HepG2 (cell line): ENCODE results near the gene TRPV4. TPM values are rescaled to one million over a fixed set of nuclear protein-coding genes. Genes with fewer than 3 reads are reported as not detected.

Experiments
- AGO2 ChIP-seq: fragments of 200-400 bp; formaldehyde crosslinking; optimal IDR thresholded peaks from 2 replicates; pipeline ENCODE3; 2017; ENCODE audit warnings: mild to moderate bottlenecking, low read depth, low read length, moderate library complexity
- ASH2L ChIP-seq: fragments of 300-600, 200-600 bp; sonication (generic); IDR thresholded peaks from 2 replicates; pipeline ENCODE4 v1.7.0; 2017; ENCODE audit warnings: low read depth, mild to moderate bottlenecking, moderate library complexity, mixed read lengths, low read length; ENCODE audit not compliant: insufficient read length
- CERS6 ChIP-seq: sonication (generic); formaldehyde crosslinking; IDR thresholded peaks from 2 replicates; pipeline ENCODE4 v1.5.0; 2020; ENCODE audit warnings: missing genetic modification reagents
- CHD4 ChIP-seq: fragments of 200-600 bp; sonication (generic); IDR thresholded peaks from 2 replicates; pipeline ENCODE4 v1.7.0; 2017; ENCODE audit warnings: mild to moderate bottlenecking, low read length, borderline replicate concordance
- DDIT3 ChIP-seq: sonication (generic); formaldehyde crosslinking; IDR thresholded peaks from 2 replicates; pipeline ENCODE4 v1.4.0; 2020; ENCODE audit warnings: mild to moderate bottlenecking, missing genetic modification reagents
- GFI1 ChIP-seq: sonication (generic); formaldehyde crosslinking; IDR thresholded peaks from 2 replicates; pipeline ENCODE4 v1.5.0; 2020; ENCODE audit warnings: missing genetic modification reagents, mild to moderate bottlenecking, borderline replicate concordance
- KAT7 ChIP-seq: IDR thresholded peaks from 2 replicates; pipeline ENCODE4 v1.6.1; 2018; ENCODE audit warnings: borderline replicate concordance, missing compliant biosample characterization
- KIAA2018 ChIP-seq: sonication (generic); formaldehyde crosslinking; IDR thresholded peaks from 2 replicates; pipeline ENCODE4 v1.5.0; 2020; ENCODE audit warnings: mild to moderate bottlenecking, missing genetic modification reagents, borderline replicate concordance
- NFIB ChIP-seq: sonication (generic); formaldehyde crosslinking; IDR thresholded peaks from 2 replicates; pipeline ENCODE4 v1.9.0; 2021; ENCODE audit warnings: missing genetic modification reagents, mild to moderate bottlenecking, borderline replicate concordance
- PITX1 ChIP-seq: sonication (generic); formaldehyde crosslinking; IDR thresholded peaks from 2 replicates; pipeline ENCODE4 v1.5.1; 2020; ENCODE audit warnings: mild to moderate bottlenecking, missing genetic modification reagents
- PLSCR1 ChIP-seq: sonication (generic); formaldehyde crosslinking; IDR thresholded peaks from 2 replicates; pipeline ENCODE4 v1.5.0; 2020; ENCODE audit warnings: missing genetic modification reagents, mild to moderate bottlenecking, borderline replicate concordance
- TARDBP ChIP-seq: sonication (generic); formaldehyde crosslinking; IDR thresholded peaks from 2 replicates; pipeline ENCODE4 v1.8.0; 2022; ENCODE audit warnings: mild to moderate bottlenecking, missing genetic modification reagents
- TEAD3 ChIP-seq: optimal IDR thresholded peaks from 2 replicates; pipeline ENCODE3; 2016; ENCODE audit warnings: borderline replicate concordance
- ZFP36L2 ChIP-seq: sonication (generic); formaldehyde crosslinking; IDR thresholded peaks from 2 replicates; pipeline ENCODE4 v1.4.0; 2020; ENCODE audit warnings: missing genetic modification reagents
- ZNF329 ChIP-seq: sonication (generic); formaldehyde crosslinking; IDR thresholded peaks from 2 replicates; pipeline ENCODE4 v1.9.0; 2021; ENCODE audit warnings: low read depth, mild to moderate bottlenecking, missing genetic modification reagents
- ZNF549 ChIP-seq: sonication (generic); formaldehyde crosslinking; IDR thresholded peaks from 2 replicates; pipeline ENCODE4 v1.5.0; 2020; ENCODE audit warnings: missing genetic modification reagents
- ZNF674 ChIP-seq: sonication (generic); formaldehyde crosslinking; IDR thresholded peaks from 2 replicates; pipeline ENCODE4 v1.5.0; 2020; ENCODE audit warnings: low read depth, mild to moderate bottlenecking, missing genetic modification reagents
- polyA plus RNA-seq, 8 experiments: library from polyadenylated mRNA; depleted of rRNA in 3 of 8; stranded (reverse) in 7 of 8; unstranded in 1 of 8; fragments of >200 nt; fragmentation: Illumina TruSeq in 4 of 8; extraction: Trizol in 4 of 8; gene quantifications; 2 replicates each; pipeline versions ENCODE4 v1.2.1 to v1.2.3, GENCODE V29; 2011 to 2016; ENCODE audit warnings: low read depth in 4 of 8, missing spikeins in 1 of 8, mixed read lengths in 1 of 8; ENCODE audit not compliant: insufficient read depth in 1 of 8
- total RNA-seq, 5 experiments: library from RNA; depleted of rRNA; stranded (reverse); fragments of >200 nt; fragmentation: Illumina TruSeq; extraction: Trizol; gene quantifications; 2 replicates each; pipeline ENCODE4 v1.2.3, GENCODE V29; 2016; ENCODE audit warnings: low read depth in 1 of 5
- TF ChIP-seq, protein P1 (sequence below): IDR thresholded peaks from 2 replicates; pipeline ENCODE4 v1.6.1; 2016; ENCODE audit warnings: missing compliant biosample characterization, missing genetic modification reagents, borderline replicate concordance

The TRPV4 gene
- total and polyA plus RNA-seq, 2 of the 13 experiments (the other 11 are each of a cell fraction or from before 2014, with no cell fraction given), result 0.66 to 4.7 TPM

GRCh38 chr12:109822951-109823411 is 10.2 kb downstream of the TRPV4 start (continued):
- TF ChIP-seq ZNF674 (CRISPR knock-in tag) (no peak), DDIT3 (CRISPR knock-in tag) (no peak), TEAD3 (CRISPR knock-in tag) (peak; percentile 66), NFIB (no peak), CHD4 (no peak), CERS6 (CRISPR knock-in tag) (no peak), GFI1 (CRISPR knock-in tag) (no peak), KAT7 (no peak), KIAA2018 (CRISPR knock-in tag) (no peak), PLSCR1 (CRISPR knock-in tag) (no peak), AGO2 (no peak), ZNF549 (no peak), ZFP36L2 (CRISPR knock-in tag) (no peak), TARDBP (CRISPR knock-in tag) (no peak), PITX1 (CRISPR knock-in tag) (0 out of 2 replicates have a peak, but pooled peaks have one; percentile 18), ASH2L (no peak), ZNF329 (CRISPR knock-in tag) (no peak)
- TF ChIP-seq, protein P1, sequence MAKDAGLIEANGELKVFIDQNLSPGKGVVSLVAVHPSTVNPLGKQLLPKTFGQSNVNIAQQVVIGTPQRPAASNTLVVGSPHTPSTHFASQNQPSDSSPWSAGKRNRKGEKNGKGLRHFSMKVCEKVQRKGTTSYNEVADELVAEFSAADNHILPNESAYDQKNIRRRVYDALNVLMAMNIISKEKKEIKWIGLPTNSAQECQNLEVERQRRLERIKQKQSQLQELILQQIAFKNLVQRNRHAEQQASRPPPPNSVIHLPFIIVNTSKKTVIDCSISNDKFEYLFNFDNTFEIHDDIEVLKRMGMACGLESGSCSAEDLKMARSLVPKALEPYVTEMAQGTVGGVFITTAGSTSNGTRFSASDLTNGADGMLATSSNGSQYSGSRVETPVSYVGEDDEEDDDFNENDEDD (CRISPR knock-in tag), result no peak; the same call in 1 of the 2 replicates
